ENCODE results near the gene MED26.

GRCh38 chr19:16603090-16603489 lies 24.9 kb downstream of the MED26 start:
- TF ChIP-seq CTCF (IDR thresholded peaks at IDR 0.05; ENCODE audit: borderline replicate concordance, extremely low read depth, low read length, poor library complexity, severe bottlenecking) (no peak), EZH2 (IDR thresholded peaks at IDR 0.05; ENCODE audit: borderline replicate concordance, low read depth, low read length, severe bottlenecking) (no peak)
